Measurements from ENCODE around the gene ACOT2.

The ACOT2 gene

DNA sequence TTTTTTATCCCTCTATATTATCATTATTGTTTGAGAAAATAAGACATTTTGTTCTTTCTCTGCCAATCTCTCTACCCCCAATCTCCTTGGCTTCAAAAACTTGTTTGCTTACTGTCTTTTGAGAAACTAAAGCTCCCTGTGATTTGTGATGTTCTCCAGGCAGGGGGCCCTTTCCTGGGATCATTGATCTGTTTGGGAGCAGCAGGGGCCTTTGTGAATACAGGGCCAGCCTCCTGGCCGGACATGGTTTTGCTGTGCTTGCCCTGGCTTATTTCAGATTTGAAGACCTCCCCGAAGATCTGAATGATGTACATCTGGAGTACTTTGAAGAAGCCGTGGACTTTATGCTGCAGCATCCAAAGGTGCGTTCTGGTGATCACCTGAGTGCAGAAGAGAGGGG is 47.8 kb downstream of the ACOT2 start:
- DNase-seq: no peak

DNA sequence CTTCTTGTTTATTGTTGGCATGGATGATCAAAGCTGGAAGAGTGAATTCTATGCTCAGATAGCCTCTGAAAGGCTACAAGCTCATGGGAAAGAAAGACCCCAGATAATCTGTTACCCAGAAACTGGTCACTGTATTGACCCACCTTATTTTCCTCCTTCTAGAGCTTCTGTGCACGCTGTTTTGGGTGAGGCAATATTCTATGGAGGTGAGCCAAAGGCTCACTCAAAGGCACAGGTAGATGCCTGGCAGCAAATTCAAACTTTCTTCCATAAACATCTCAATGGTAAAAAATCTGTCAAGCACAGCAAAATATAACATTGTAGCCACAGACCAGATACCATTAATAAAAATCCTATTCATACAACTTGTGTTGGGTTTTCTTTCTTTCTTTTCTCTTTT is 50.5 kb downstream of the ACOT2 start:
- no peak for DNase-seq

DNA sequence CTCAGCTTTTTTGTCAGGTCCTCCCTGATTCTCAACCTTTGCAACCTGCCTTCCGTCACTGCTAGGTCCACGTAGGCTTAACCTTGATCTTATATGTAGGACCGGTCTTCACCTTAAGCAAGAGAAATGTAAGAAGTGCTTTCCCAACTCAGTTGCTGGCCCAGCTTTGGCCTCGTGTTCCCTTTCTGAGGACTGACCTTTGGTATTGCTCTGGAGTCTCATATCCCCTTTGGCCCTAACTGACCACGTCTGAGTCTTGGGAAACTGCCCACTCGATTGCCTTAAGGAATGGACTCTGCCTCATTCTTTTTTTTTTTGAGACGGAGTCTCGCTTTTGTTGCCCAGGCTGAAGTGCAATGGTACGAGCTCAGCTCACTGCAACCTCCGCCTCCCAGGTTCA is 51.3 kb downstream of the ACOT2 start:
- no peak for DNase-seq

DNA sequence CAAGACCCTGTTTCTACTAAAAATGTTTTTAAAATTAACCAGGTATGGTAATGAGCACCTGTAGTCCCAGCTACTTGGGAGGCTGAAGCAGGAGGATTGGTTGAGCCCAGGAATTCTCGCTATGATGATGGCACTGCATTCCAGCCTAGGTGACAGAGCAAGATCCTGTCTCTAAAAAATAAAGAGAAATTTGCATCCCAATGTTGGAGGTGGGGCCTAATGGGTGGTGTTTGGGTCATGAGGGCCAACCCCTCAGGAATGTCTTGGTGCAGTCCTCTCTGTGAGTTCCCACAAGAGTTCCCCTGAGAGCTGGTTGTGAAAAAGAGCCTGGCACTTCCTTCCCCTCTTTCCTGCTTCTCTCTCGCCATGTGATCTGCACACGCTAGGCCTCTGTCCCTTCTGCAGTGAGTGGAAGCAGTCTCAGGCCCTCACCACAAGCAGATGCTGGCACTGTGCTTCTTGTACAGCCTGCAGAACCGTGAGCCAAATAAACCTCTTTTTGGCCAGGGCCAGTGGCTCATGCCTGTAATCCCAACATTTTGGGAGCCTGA is 54.6 kb downstream of the ACOT2 start:
- no peak for DNase-seq

Measured in retina (tissue), 1 donor.